ENCODE data around the gene NRXN2.

NRXN2 gene

GRCh38 chr11:64757549-64758329, 34.7 kb upstream of the NRXN2 start:
- H3K36me3 ChIP-seq (ENCODE audit: insufficient read depth, low read length), result no peaks in the 10 kb centered on the region; the same call in 1 of the 2 replicates
- WGBS, result 87% methylated on average over 19 of the region's 19 CpGs
- H3K4me3 ChIP-seq (ENCODE audit: low read length), result no peak overlapping the region
- H3K27me3 ChIP-seq (ENCODE audit: insufficient read depth, low read length), result no peaks in the 10 kb centered on the region
- H3K27ac ChIP-seq (ENCODE audit: low read depth, low read length), result no peak overlapping the region
- H3K9me3 ChIP-seq (ENCODE audit: insufficient read depth, low read depth, low read length), result no peaks in the 10 kb centered on the region
- H3K9ac ChIP-seq (ENCODE audit: low read depth, low read length), result no peak overlapping the region
- peaks cover 32% of the 10 kb centered on the region for H3K4me1 ChIP-seq (ENCODE audit: insufficient read depth, low read length)

GRCh38 chr11:64755681-64756361, 32.8 kb upstream of the NRXN2 start:
- 89% methylated on average over 13 of the region's 13 CpGs for WGBS
- Histone ChIP-seq H3K4me1 (ENCODE audit: insufficient read depth, low read length) (peaks cover 18% of the 10 kb centered on the region), H3K9ac (ENCODE audit: low read depth, low read length) (no peak overlapping the region), H3K4me3 (ENCODE audit: low read length) (no peak overlapping the region), H3K36me3 (ENCODE audit: insufficient read depth, low read length) (no peaks in the 10 kb centered on the region), H3K27me3 (ENCODE audit: insufficient read depth, low read length) (no peaks in the 10 kb centered on the region), H3K27ac (ENCODE audit: low read depth, low read length) (no peak overlapping the region), H3K9me3 (ENCODE audit: insufficient read depth, low read depth, low read length) (no peaks in the 10 kb centered on the region)

GRCh38 chr11:64754919-64755662, 32.1 kb upstream of the NRXN2 start:
- Histone ChIP-seq H3K4me1 (ENCODE audit: insufficient read depth, low read length) (peaks cover 11% of the 10 kb centered on the region), H3K9ac (ENCODE audit: low read depth, low read length) (no peak overlapping the region), H3K27me3 (ENCODE audit: insufficient read depth, low read length) (no peaks in the 10 kb centered on the region), H3K27ac (ENCODE audit: low read depth, low read length) (no peak overlapping the region), H3K4me3 (ENCODE audit: low read length) (no peak overlapping the region), H3K9me3 (ENCODE audit: insufficient read depth, low read depth, low read length) (no peaks in the 10 kb centered on the region), H3K36me3 (ENCODE audit: insufficient read depth, low read length) (no peaks in the 10 kb centered on the region)
- WGBS, result 92% methylated on average over 21 of the region's 21 CpGs

GRCh38 chr11:64754124-64754918, 31.3 kb upstream of the NRXN2 start:
- Histone ChIP-seq H3K4me1 (ENCODE audit: insufficient read depth, low read length) (peaks cover 3% of the 10 kb centered on the region; the same call in 1 of the 2 replicates), H3K9me3 (ENCODE audit: insufficient read depth, low read depth, low read length) (no peaks in the 10 kb centered on the region), H3K4me3 (ENCODE audit: low read length) (no peak overlapping the region), H3K9ac (ENCODE audit: low read depth, low read length) (no peak overlapping the region), H3K27me3 (ENCODE audit: insufficient read depth, low read length) (no peaks in the 10 kb centered on the region), H3K36me3 (ENCODE audit: insufficient read depth, low read length) (no peaks in the 10 kb centered on the region), H3K27ac (ENCODE audit: low read depth, low read length) (no peak overlapping the region)
- WGBS, result 87% methylated on average over 25 of the region's 26 CpGs

GRCh38 chr11:64753380-64754123, 30.6 kb upstream of the NRXN2 start:
- H3K4me3 ChIP-seq (ENCODE audit: low read length), result no peak overlapping the region
- no peaks in the 10 kb centered on the region for H3K36me3 ChIP-seq (ENCODE audit: insufficient read depth, low read length)
- no peak overlapping the region for H3K27ac ChIP-seq (ENCODE audit: low read depth, low read length)
- no peak overlapping the region for H3K9ac ChIP-seq (ENCODE audit: low read depth, low read length)
- no peaks in the 10 kb centered on the region for H3K27me3 ChIP-seq (ENCODE audit: insufficient read depth, low read length)
- no peaks in the 10 kb centered on the region for H3K9me3 ChIP-seq (ENCODE audit: insufficient read depth, low read depth, low read length)
- 94% methylated on average over 43 of the region's 43 CpGs for WGBS
- H3K4me1 ChIP-seq (ENCODE audit: insufficient read depth, low read length), result no peaks in the 10 kb centered on the region

GRCh38 chr11:64753019-64753379, 30.0 kb upstream of the NRXN2 start:
- no peak overlapping the region for H3K4me3 ChIP-seq (ENCODE audit: low read length)
- H3K27me3 ChIP-seq (ENCODE audit: insufficient read depth, low read length), result no peaks in the 10 kb centered on the region
- WGBS, result 93% methylated on average over 7 of the region's 7 CpGs
- no peaks in the 10 kb centered on the region for H3K36me3 ChIP-seq (ENCODE audit: insufficient read depth, low read length)
- H3K9ac ChIP-seq (ENCODE audit: low read depth, low read length), result no peak overlapping the region
- H3K4me1 ChIP-seq (ENCODE audit: insufficient read depth, low read length), result no peaks in the 10 kb centered on the region
- H3K9me3 ChIP-seq (ENCODE audit: insufficient read depth, low read depth, low read length), result no peaks in the 10 kb centered on the region
- no peak overlapping the region for H3K27ac ChIP-seq (ENCODE audit: low read depth, low read length)

- Histone ChIP-seq H3K4me3 (ENCODE audit: low read length) (no peak overlapping the region), H3K36me3 (ENCODE audit: insufficient read depth, low read length) (no peaks in the 10 kb centered on the region), H3K27ac (ENCODE audit: low read depth, low read length) (no peak overlapping the region), H3K9me3 (ENCODE audit: insufficient read depth, low read depth, low read length) (no peaks in the 10 kb centered on the region), H3K4me1 (ENCODE audit: insufficient read depth, low read length) (no peaks in the 10 kb centered on the region), H3K27me3 (ENCODE audit: insufficient read depth, low read length) (no peaks in the 10 kb centered on the region), H3K9ac (ENCODE audit: low read depth, low read length) (no peak overlapping the region)
- 88% methylated on average over 14 of the region's 14 CpGs for WGBS
These were observed 29.4 kb upstream of the NRXN2 start for GRCh38 chr11:64752175-64752970.

GRCh38 chr11:64751580-64751979, 28.6 kb upstream of the NRXN2 start:
- H3K27me3 ChIP-seq (ENCODE audit: insufficient read depth, low read length), result no peaks in the 10 kb centered on the region
- H3K4me3 ChIP-seq (ENCODE audit: low read length), result no peak overlapping the region
- H3K36me3 ChIP-seq (ENCODE audit: insufficient read depth, low read length), result no peaks in the 10 kb centered on the region
- no peak overlapping the region for H3K27ac ChIP-seq (ENCODE audit: low read depth, low read length)
- no peaks in the 10 kb centered on the region for H3K9me3 ChIP-seq (ENCODE audit: insufficient read depth, low read depth, low read length)
- H3K9ac ChIP-seq (ENCODE audit: low read depth, low read length), result no peak overlapping the region
- WGBS, result 93% methylated on average over 9 of the region's 9 CpGs
- H3K4me1 ChIP-seq (ENCODE audit: insufficient read depth, low read length), result no peaks in the 10 kb centered on the region

- no peak overlapping the region for H3K9ac ChIP-seq (ENCODE audit: low read depth, low read length)
- H3K4me1 ChIP-seq (ENCODE audit: insufficient read depth, low read length), result no peaks in the 10 kb centered on the region
- H3K4me3 ChIP-seq (ENCODE audit: low read length), result no peak overlapping the region
- no peaks in the 10 kb centered on the region for H3K27me3 ChIP-seq (ENCODE audit: insufficient read depth, low read length)
- no peak overlapping the region for H3K27ac ChIP-seq (ENCODE audit: low read depth, low read length)
- WGBS, result 95% methylated on average over 9 of the region's 9 CpGs
- no peaks in the 10 kb centered on the region for H3K9me3 ChIP-seq (ENCODE audit: insufficient read depth, low read depth, low read length)
- H3K36me3 ChIP-seq (ENCODE audit: insufficient read depth, low read length), result no peaks in the 10 kb centered on the region
These were observed 28.1 kb upstream of the NRXN2 start for GRCh38 chr11:64751136-64751535.
